Measurements from ENCODE around the gene MTMR2.

GRCh38 chr11:95972060-95972459 is 48.2 kb upstream of the MTMR2 start:
- TF ChIP-seq FOXK2 (IDR thresholded peaks at IDR 0.05), result no peak
- no peak for TF ChIP-seq CTBP1 (IDR thresholded peaks at IDR 0.05; ENCODE audit: borderline replicate concordance)
- TF ChIP-seq NFRKB (IDR thresholded peaks at IDR 0.05), result no peak
- no peak for TF ChIP-seq BHLHE40 (IDR thresholded peaks at IDR 0.05; ENCODE audit: borderline replicate concordance)
- TF ChIP-seq TARDBP (IDR thresholded peaks at IDR 0.05), result no peak
- TF ChIP-seq ELF4 (IDR thresholded peaks at IDR 0.05), result no peak
- no peak for TF ChIP-seq HDGF (IDR thresholded peaks at IDR 0.05; ENCODE audit: borderline replicate concordance)
- TF ChIP-seq SP1 (IDR thresholded peaks at IDR 0.05), result no peak
- TF ChIP-seq, protein P1, sequence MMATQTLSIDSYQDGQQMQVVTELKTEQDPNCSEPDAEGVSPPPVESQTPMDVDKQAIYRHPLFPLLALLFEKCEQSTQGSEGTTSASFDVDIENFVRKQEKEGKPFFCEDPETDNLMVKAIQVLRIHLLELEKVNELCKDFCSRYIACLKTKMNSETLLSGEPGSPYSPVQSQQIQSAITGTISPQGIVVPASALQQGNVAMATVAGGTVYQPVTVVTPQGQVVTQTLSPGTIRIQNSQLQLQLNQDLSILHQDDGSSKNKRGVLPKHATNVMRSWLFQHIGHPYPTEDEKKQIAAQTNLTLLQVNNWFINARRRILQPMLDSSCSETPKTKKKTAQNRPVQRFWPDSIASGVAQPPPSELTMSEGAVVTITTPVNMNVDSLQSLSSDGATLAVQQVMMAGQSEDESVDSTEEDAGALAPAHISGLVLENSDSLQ (IDR thresholded peaks at IDR 0.05), result no peak
- no peak for TF ChIP-seq FOXA1 (IDR thresholded peaks at IDR 0.05)
- TF ChIP-seq FOXM1 (IDR thresholded peaks at IDR 0.05; ENCODE audit: borderline replicate concordance), result no peak
- no peak for TF ChIP-seq L3MBTL2 (conservative IDR thresholded peaks at IDR 0.05)
